Measurements from ENCODE around the gene TMOD1. TPM values are rescaled to one million over a fixed set of nuclear protein-coding genes. Genes with fewer than 3 reads are reported as not detected.
A peak's percentile ranks its signal among the peaks of the same experiment; 100 is the strongest.

Gene TMOD1
- total and polyA plus RNA-seq, 9 of the 15 experiments (the other 6 are each of a cell fraction or from before 2014, with no cell fraction given), result 7.1 to 41.2 (median 14.2) TPM

DNA sequence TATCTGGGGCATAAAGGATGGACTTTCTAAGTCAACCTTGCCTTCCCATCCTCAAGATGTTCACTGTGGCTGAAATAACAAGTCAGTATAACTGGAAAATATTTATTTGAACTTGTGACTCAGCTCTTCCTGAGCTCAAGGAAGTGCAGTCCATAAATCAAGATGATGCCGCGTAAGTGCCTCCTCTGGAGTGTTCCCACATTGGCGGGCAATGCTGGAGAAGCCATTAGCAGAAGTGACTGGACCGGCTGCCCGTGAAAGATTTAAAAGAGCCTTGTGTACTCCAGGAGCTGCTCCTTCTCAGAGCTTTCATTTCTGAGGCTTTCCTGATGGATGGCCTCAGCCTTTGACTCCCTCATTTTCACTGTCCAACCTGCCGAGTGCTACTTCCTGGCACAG is 17.4 kb downstream of the TMOD1 start (continued):
- TF ChIP-seq ASH1L (IDR thresholded peaks at IDR 0.05; ENCODE audit: borderline replicate concordance, low read depth, partially characterized antibody), result no peak
- TF ChIP-seq, protein P1, sequence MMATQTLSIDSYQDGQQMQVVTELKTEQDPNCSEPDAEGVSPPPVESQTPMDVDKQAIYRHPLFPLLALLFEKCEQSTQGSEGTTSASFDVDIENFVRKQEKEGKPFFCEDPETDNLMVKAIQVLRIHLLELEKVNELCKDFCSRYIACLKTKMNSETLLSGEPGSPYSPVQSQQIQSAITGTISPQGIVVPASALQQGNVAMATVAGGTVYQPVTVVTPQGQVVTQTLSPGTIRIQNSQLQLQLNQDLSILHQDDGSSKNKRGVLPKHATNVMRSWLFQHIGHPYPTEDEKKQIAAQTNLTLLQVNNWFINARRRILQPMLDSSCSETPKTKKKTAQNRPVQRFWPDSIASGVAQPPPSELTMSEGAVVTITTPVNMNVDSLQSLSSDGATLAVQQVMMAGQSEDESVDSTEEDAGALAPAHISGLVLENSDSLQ (IDR thresholded peaks at IDR 0.05), result peak; percentile 94
- TF ChIP-seq YY1 (IDR thresholded peaks at IDR 0.05; ENCODE audit: borderline replicate concordance in 1 of 3, control insufficient read depth in 1 of 3, extremely low read depth in 1 of 3, insufficient read depth in 3 of 3, insufficient read length in 1 of 3, insufficient replicate concordance in 2 of 3, low read depth in 1 of 3, low read length in 2 of 3), result peak in 1 of 3 experiments; percentile 51
- TF ChIP-seq RB1 (IDR thresholded peaks at IDR 0.05; ENCODE audit: low read depth), result peak; percentile 42; the same call in 1 of the 2 replicates
- peak; percentile 59 for TF ChIP-seq ARID1B (IDR thresholded peaks at IDR 0.05)
- peak; percentile 79; the same call in 1 of the 2 replicates for TF ChIP-seq BACH1 (tag; IDR thresholded peaks at IDR 0.05)
- TF ChIP-seq XRCC3 (IDR thresholded peaks at IDR 0.05), result no peak
- TF ChIP-seq MAZ (CRISPR knock-in tag; conservative IDR thresholded peaks at IDR 0.05 in 1 of 2, IDR thresholded peaks at IDR 0.05 in 1 of 2), result peak in 1 of 2 experiments; percentile 33; a peak in 1 of 4 replicates
- TF ChIP-seq POLR2AphosphoS2 (IDR thresholded peaks at IDR 0.05; ENCODE audit: low read length), result no peak
- TF ChIP-seq SRSF7 (optimal IDR thresholded peaks at IDR 0.05; ENCODE audit: low read depth, low read length), result no peak
- TF ChIP-seq ZNF766 (CRISPR knock-in tag; conservative IDR thresholded peaks at IDR 0.05), result no peak
- peak; percentile 52; the same call in 1 of the 2 replicates for TF ChIP-seq MAFF (IDR thresholded peaks at IDR 0.05; ENCODE audit: low read length)
- TF ChIP-seq, protein P2, sequence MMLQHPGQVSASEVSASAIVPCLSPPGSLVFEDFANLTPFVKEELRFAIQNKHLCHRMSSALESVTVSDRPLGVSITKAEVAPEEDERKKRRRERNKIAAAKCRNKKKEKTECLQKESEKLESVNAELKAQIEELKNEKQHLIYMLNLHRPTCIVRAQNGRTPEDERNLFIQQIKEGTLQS (IDR thresholded peaks at IDR 0.05), result peak; percentile 30; the same call in 1 of the 2 replicates
- TF ChIP-seq, protein P2 (CRISPR knock-in tag; conservative IDR thresholded peaks at IDR 0.05), result no peak

All from K562 (cell line).